Cortex of kidney (tissue), 1 donor: Measurements from ENCODE around the gene SENP5.

Source experiments
- DNase-seq: peaks from one replicate; lab custom pipeline; 2025; lab: John Stamatoyannopoulos, UW

Gene SENP5

GRCh38 chr3:196889844-196890708 is 22.4 kb downstream of the SENP5 start:
- DNase-seq = no peak

GRCh38 chr3:196894557-196895295 is 27.0 kb downstream of the SENP5 start:
- DNase-seq = no peak

- DNase-seq = no peak
These were observed 28.5 kb downstream of the SENP5 start for GRCh38 chr3:196896229-196896628.

GRCh38 chr3:196901768-196902167 is 34.0 kb downstream of the SENP5 start:
- no peak for DNase-seq

- DNase-seq = no peak
These were observed 34.6 kb downstream of the SENP5 start for GRCh38 chr3:196902296-196902695.

- DNase-seq = no peak
These were observed 36.0 kb downstream of the SENP5 start for GRCh38 chr3:196903740-196904139.

- DNase-seq = no peak
These were observed 47.1 kb downstream of the SENP5 start for GRCh38 chr3:196914866-196915265.

- no peak for DNase-seq
These were observed 47.7 kb downstream of the SENP5 start for GRCh38 chr3:196915375-196915774.

- DNase-seq = no peak
These were observed 48.5 kb downstream of the SENP5 start for GRCh38 chr3:196916221-196916620.

- DNase-seq = no peak
These were observed 49.3 kb downstream of the SENP5 start for GRCh38 chr3:196916995-196917394.

- DNase-seq = no peak
These were observed 51.2 kb downstream of the SENP5 start for GRCh38 chr3:196918968-196919367.

- DNase-seq = no peak
These were observed 53.0 kb downstream of the SENP5 start for GRCh38 chr3:196920733-196921132.

- DNase-seq = no peak
These were observed 60.1 kb downstream of the SENP5 start for GRCh38 chr3:196927571-196928453.

- no peak for DNase-seq
These were observed 63.4 kb downstream of the SENP5 start for GRCh38 chr3:196931157-196931556.

- DNase-seq = no peak
These were observed 64.3 kb downstream of the SENP5 start for GRCh38 chr3:196931828-196932587.

- DNase-seq = no peak
These were observed 64.9 kb downstream of the SENP5 start for GRCh38 chr3:196932600-196932999.

- DNase-seq = no peak
These were observed 68.6 kb downstream of the SENP5 start for GRCh38 chr3:196936288-196936687.

GRCh38 chr3:196938124-196938523 is 70.4 kb downstream of the SENP5 start:
- no peak for DNase-seq

- DNase-seq = no peak
These were observed 70.9 kb downstream of the SENP5 start for GRCh38 chr3:196938576-196938975.

GRCh38 chr3:196941729-196942225 is 74.1 kb downstream of the SENP5 start:
- no peak for DNase-seq

GRCh38 chr3:196942226-196942914 is 74.7 kb downstream of the SENP5 start, which contains the start of gene NCBP2:
Gene NCBP2, minus strand, starts transcription at chr3:196942528. Its CDS starts 25 bp downstream, at chr3:196942503.
- DNase-seq = peak; percentile 85
